Right ventricle myocardium inferior (tissue), 1 donor: Measurements from ENCODE around the gene SOD3. TPM values are rescaled to one million over a fixed set of nuclear protein-coding genes. Genes with fewer than 3 reads are reported as not detected.

Source experiments
- ATAC-seq: fragments of 200-7000 bp; cut with Tn5 transposase; one replicate; pipeline ENCODE4 v1.9.1; 2020; ENCODE audit warnings: mild to moderate bottlenecking, moderate library complexity
- DNase-seq: peaks from one replicate; pipeline ENCODE4 v3.0.0; 2021; ENCODE audit errors: missing footprints
- intact Hi-C: fragments of 100-400 bp; cut with DNase I; formaldehyde crosslinking; loops from one replicate; pipeline ENCODE4 v1.11.0; 2022
- total RNA-seq: library from RNA; stranded (reverse); fragmentation: NEBNext Ultra II Directional; extraction: Animal tissue kit (Norgen Biotek cat#: 25700); gene quantifications from one replicate; pipeline ENCODE4 v1.2.1, GENCODE V29; 2021
- donor health status: DM: no; HTN: yes; CAD: no; lungs with severe emphysema.

SOD3 gene
- total RNA-seq, 1 donor from 2014 or later: 63.4 TPM

GRCh38 chr4:24772061-24772705 is 23.2 kb upstream of the SOD3 start:
- ATAC-seq (no peak), DNase-seq (no peak)
- intact Hi-C loops: no loop called here

- DNase-seq: no peak
- no peak for ATAC-seq
- intact Hi-C loops: no loop called here
Observed at GRCh38 chr4:24772952-24773351, 22.4 kb upstream of the SOD3 start.

GRCh38 chr4:24774452-24774851 is 20.9 kb upstream of the SOD3 start:
- ATAC-seq (no peak), DNase-seq (no peak)
- intact Hi-C loops: no loop called here

- DNase-seq (no peak), ATAC-seq (no peak)
- intact Hi-C loops: no loop called here
Observed at GRCh38 chr4:24775032-24775605, 20.3 kb upstream of the SOD3 start.

GRCh38 chr4:24775750-24776149 is 19.6 kb upstream of the SOD3 start:
- no peak for ATAC-seq
- intact Hi-C loops: no loop called here
- DNase-seq: no peak

- DNase-seq (no peak), ATAC-seq (peak; percentile 43)
- intact Hi-C loops: no loop called here
Observed at GRCh38 chr4:24777536-24778463, 17.6 kb upstream of the SOD3 start.

- peak; percentile 86 for ATAC-seq
- no peak for DNase-seq
- intact Hi-C loops: no loop called here
Observed at GRCh38 chr4:24778464-24779225, 16.7 kb upstream of the SOD3 start.

GRCh38 chr4:24780936-24781495 is 14.4 kb upstream of the SOD3 start:
- DNase-seq (no peak), ATAC-seq (no peak)
- intact Hi-C loops: no loop called here

GRCh38 chr4:24781999-24782745 is 13.2 kb upstream of the SOD3 start:
- DNase-seq: no peak
- ATAC-seq: peak; percentile 45
- intact Hi-C loops: no loop called here

- ATAC-seq (no peak), DNase-seq (no peak)
- intact Hi-C loops: no loop called here
Observed at GRCh38 chr4:24783506-24783905, 11.9 kb upstream of the SOD3 start.

GRCh38 chr4:24791043-24791442 is 4.3 kb upstream of the SOD3 start:
- intact Hi-C loops: loop anchor here (10.0 kb wide), 2 partner anchors 124 to 316 kb away; partner anchors contain the start of gene CCDC149
- DNase-seq (no peak), ATAC-seq (no peak)

GRCh38 chr4:24792552-24792951 is 2.8 kb upstream of the SOD3 start:
- DNase-seq (no peak), ATAC-seq (no peak)
- intact Hi-C loops: loop anchor here (10.0 kb wide), 2 partner anchors 122 to 318 kb away; partner anchors contain the start of gene CCDC149

- DNase-seq (no peak), ATAC-seq (no peak)
- intact Hi-C loops: loop anchor here (10.0 kb wide), 2 partner anchors 121 to 319 kb away; partner anchors contain the start of gene CCDC149
Observed at GRCh38 chr4:24793219-24794005, 2.0 kb upstream of the SOD3 start.

GRCh38 chr4:24794051-24794450 is 1.3 kb upstream of the SOD3 start:
- no peak for DNase-seq
- no peak for ATAC-seq
- intact Hi-C loops: loop anchor here (10.0 kb wide), 2 partner anchors 121 to 319 kb away; partner anchors contain the start of gene CCDC149

- ATAC-seq (peak; percentile 20), DNase-seq (no peak)
- intact Hi-C loops: loop anchor here (10.0 kb wide), 2 partner anchors 120 to 320 kb away; partner anchors contain the start of gene CCDC149
Observed at GRCh38 chr4:24794480-24794879, 893 bp upstream of the SOD3 start.

- DNase-seq (no peak), ATAC-seq (peak; percentile 36)
- intact Hi-C loops: loop anchor here (10.0 kb wide), 2 partner anchors 119 to 321 kb away; partner anchors contain the start of gene CCDC149
Observed at GRCh38 chr4:24795666-24796381, 451 bp downstream of the SOD3 start.
